ENCODE results near the gene HELZ. TPM values are rescaled to one million over a fixed set of nuclear protein-coding genes. Genes with fewer than 3 reads are reported as not detected.

The HELZ gene
- polyA plus RNA-seq, 3 donors: 24.8 to 44.1 (median 39.9) TPM

DNA sequence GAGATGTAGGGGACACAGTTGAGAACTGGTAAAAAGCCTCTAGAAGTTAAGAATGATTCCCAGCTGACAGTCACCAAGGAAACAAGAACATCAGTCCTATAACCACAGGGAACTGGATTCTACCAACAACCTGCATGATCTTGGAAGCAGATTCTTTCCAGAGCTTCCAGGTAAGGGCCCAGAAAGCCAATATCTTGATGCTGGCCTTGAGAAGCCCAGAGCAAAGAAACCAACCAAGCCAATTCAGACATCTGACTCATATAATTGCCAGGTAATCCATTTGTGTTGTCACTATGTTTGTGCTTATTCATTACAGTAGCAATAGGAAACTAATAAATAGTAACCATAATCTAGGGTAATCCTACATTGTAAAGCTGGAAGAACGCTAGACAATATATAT, 119.1 kb downstream of the HELZ start:
- TF ChIP-seq, protein P1, sequence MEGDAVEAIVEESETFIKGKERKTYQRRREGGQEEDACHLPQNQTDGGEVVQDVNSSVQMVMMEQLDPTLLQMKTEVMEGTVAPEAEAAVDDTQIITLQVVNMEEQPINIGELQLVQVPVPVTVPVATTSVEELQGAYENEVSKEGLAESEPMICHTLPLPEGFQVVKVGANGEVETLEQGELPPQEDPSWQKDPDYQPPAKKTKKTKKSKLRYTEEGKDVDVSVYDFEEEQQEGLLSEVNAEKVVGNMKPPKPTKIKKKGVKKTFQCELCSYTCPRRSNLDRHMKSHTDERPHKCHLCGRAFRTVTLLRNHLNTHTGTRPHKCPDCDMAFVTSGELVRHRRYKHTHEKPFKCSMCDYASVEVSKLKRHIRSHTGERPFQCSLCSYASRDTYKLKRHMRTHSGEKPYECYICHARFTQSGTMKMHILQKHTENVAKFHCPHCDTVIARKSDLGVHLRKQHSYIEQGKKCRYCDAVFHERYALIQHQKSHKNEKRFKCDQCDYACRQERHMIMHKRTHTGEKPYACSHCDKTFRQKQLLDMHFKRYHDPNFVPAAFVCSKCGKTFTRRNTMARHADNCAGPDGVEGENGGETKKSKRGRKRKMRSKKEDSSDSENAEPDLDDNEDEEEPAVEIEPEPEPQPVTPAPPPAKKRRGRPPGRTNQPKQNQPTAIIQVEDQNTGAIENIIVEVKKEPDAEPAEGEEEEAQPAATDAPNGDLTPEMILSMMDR (IDR thresholded peaks at IDR 0.05): no peak
- H3K27me3 Mint-ChIP-seq (ENCODE audit: low read depth in 3 of 3): peaks cover 0 to 2% (median 0%) of the 10 kb centered on the region in 3 donors
- Histone ChIP-seq H3K27ac (ENCODE audit: low read depth in 1 of 2, low read length in 2 of 2) (no peak overlapping the region), H3K4me1 (ENCODE audit: control insufficient read depth in 1 of 2, insufficient read depth in 2 of 2, low read length in 2 of 2) (peaks cover 0 to 7% of the 10 kb centered on the region in 2 donors), H2AFZ (ENCODE audit: insufficient read depth, low read depth, low read length, poor library complexity, severe bottlenecking) (no peak overlapping the region), H3K27me3 (ENCODE audit: control insufficient read depth in 2 of 2, insufficient read depth in 2 of 2, low read length in 2 of 2) (no peaks in the 10 kb centered on the region), H3K36me3 (replicated peaks in 1 of 2; ENCODE audit: control insufficient read depth in 1 of 2, insufficient read depth in 2 of 2, low read length in 2 of 2) (peaks cover 53 to 88% of the 10 kb centered on the region in 2 donors), H3K79me2 (ENCODE audit: insufficient read depth, low read length) (peaks cover 7% of the 10 kb centered on the region), H3K9ac (ENCODE audit: insufficient read depth, low read length, poor library complexity, severe bottlenecking) (no peak overlapping the region), H3K9me3 (replicated peaks in 1 of 2; ENCODE audit: control insufficient read depth in 1 of 2, insufficient read depth in 1 of 2, low read length in 2 of 2) (no peaks in the 10 kb centered on the region), H4K20me1 (ENCODE audit: insufficient read depth, low read length) (peaks cover 34% of the 10 kb centered on the region), H3K4me2 (replicated peaks; ENCODE audit: extremely low read depth, low read length, poor library complexity, severe bottlenecking) (no peak overlapping the region), H3K4me3 (replicated peaks in 1 of 3; ENCODE audit: low read depth in 2 of 3, low read length in 3 of 3) (no peak overlapping the region)
- no CpG with 5 or more reads among the region's 1 CpG for WGBS (ENCODE audit: insufficient coverage)
- peaks cover 46 to 63% of the 10 kb centered on the region in 2 donors for H3K36me3 Mint-ChIP-seq
- peak overlapping the region in 3 of 7 donors; percentile 19 to 48 (median 23) for H3K27ac Mint-ChIP-seq
- intact Hi-C loops (cut with micrococcal nuclease): no loop called here
- no peak overlapping the region for H3K4me3 Mint-ChIP-seq
- H3K9me3 Mint-ChIP-seq: no peaks in the 10 kb centered on the region
- peaks cover 8% of the 10 kb centered on the region for H3K4me1 Mint-ChIP-seq
- no peak for DNase-seq

DNA sequence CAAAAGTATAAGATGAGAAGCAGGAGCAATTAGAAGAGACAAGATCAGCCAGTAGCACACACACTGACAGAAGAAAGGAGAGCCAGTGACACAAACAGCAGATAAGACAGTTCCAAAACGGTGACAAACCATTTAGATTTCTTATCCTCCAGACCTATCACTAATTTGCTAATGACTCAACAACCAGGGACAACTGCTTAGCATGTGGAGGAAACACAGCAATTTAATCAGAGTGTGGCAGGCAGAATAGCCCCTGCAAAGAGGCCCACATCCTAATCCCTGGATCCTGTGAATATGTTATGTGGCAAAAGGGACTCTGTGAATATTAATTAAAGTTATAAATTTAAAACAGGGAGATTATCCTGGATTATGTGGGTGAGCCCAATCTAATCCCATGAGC, 119.6 kb downstream of the HELZ start:
- intact Hi-C loops (cut with micrococcal nuclease): no loop called here
- Histone ChIP-seq H3K27me3 (ENCODE audit: control insufficient read depth in 2 of 2, insufficient read depth in 2 of 2, low read length in 2 of 2) (no peaks in the 10 kb centered on the region), H3K9me3 (replicated peaks in 1 of 2; ENCODE audit: control insufficient read depth in 1 of 2, insufficient read depth in 1 of 2, low read length in 2 of 2) (no peaks in the 10 kb centered on the region), H3K27ac (ENCODE audit: low read depth in 1 of 2, low read length in 2 of 2) (no peak overlapping the region), H2AFZ (ENCODE audit: insufficient read depth, low read depth, low read length, poor library complexity, severe bottlenecking) (no peak overlapping the region), H3K79me2 (ENCODE audit: insufficient read depth, low read length) (peaks cover 7% of the 10 kb centered on the region), H3K9ac (ENCODE audit: insufficient read depth, low read length, poor library complexity, severe bottlenecking) (no peak overlapping the region), H3K4me3 (replicated peaks in 1 of 3; ENCODE audit: low read depth in 2 of 3, low read length in 3 of 3) (no peak overlapping the region), H4K20me1 (ENCODE audit: insufficient read depth, low read length) (peaks cover 38% of the 10 kb centered on the region), H3K4me1 (ENCODE audit: control insufficient read depth in 1 of 2, insufficient read depth in 2 of 2, low read length in 2 of 2) (peaks cover 0 to 7% of the 10 kb centered on the region in 2 donors), H3K4me2 (replicated peaks; ENCODE audit: extremely low read depth, low read length, poor library complexity, severe bottlenecking) (no peak overlapping the region), H3K36me3 (replicated peaks in 1 of 2; ENCODE audit: control insufficient read depth in 1 of 2, insufficient read depth in 2 of 2, low read length in 2 of 2) (peaks cover 56 to 88% of the 10 kb centered on the region in 2 donors)
- TF ChIP-seq, protein P1 (IDR thresholded peaks at IDR 0.05): no peak
- Mint-ChIP-seq H3K9me3 (no peaks in the 10 kb centered on the region), H3K27ac (peak overlapping the region in 1 of 7 donors; percentile 23), H3K36me3 (peaks cover 50 to 66% of the 10 kb centered on the region in 2 donors), H3K4me3 (no peak overlapping the region), H3K27me3 (ENCODE audit: low read depth in 3 of 3) (no peaks in the 10 kb centered on the region), H3K4me1 (peaks cover 8% of the 10 kb centered on the region)
- no peak for DNase-seq
- WGBS (ENCODE audit: insufficient coverage): no CpG with 5 or more reads among the region's 1 CpG

All from CD14-positive monocyte (primary cell).